Measurements from ENCODE around the gene IL24.
"Not testable (repeated sequence)": the region's sequence is repeated elsewhere in the genome, so short reads cannot be mapped to it uniquely, and the experiment has no call there.

IL24 gene

GRCh38 chr1:206897175-206897574, at the start of gene IL24:
Gene IL24 (plus strand): TSS chr1:206897443. CDS start chr1:206897833, 390 bp downstream.
- no peak for DNase-seq

- no peak for DNase-seq
These were observed 49.3 kb upstream of the IL24 start for GRCh38 chr1:206847946-206848345.

- no peak for DNase-seq
These were observed 46.8 kb upstream of the IL24 start for GRCh38 chr1:206850401-206850800.

- DNase-seq = no peak
These were observed 45.8 kb upstream of the IL24 start for GRCh38 chr1:206851341-206852010.

- not testable (repeated sequence) for DNase-seq
These were observed 44.6 kb upstream of the IL24 start for GRCh38 chr1:206852662-206853061.

- DNase-seq = not testable (repeated sequence)
These were observed 43.5 kb upstream of the IL24 start for GRCh38 chr1:206853696-206854095.

GRCh38 chr1:206854401-206855129, 42.7 kb upstream of the IL24 start:
- no peak for DNase-seq

- DNase-seq = no peak
These were observed 41.4 kb upstream of the IL24 start for GRCh38 chr1:206855859-206856258.

- DNase-seq = no peak
These were observed 40.4 kb upstream of the IL24 start for GRCh38 chr1:206856674-206857464.

GRCh38 chr1:206859082-206859521, 38.1 kb upstream of the IL24 start:
- no peak for DNase-seq

GRCh38 chr1:206860165-206860564, 37.1 kb upstream of the IL24 start:
- DNase-seq = no peak

- no peak for DNase-seq
These were observed 34.0 kb upstream of the IL24 start for GRCh38 chr1:206863266-206863665.

- DNase-seq = no peak
These were observed 32.1 kb upstream of the IL24 start, which contains the start of gene IL20 for GRCh38 chr1:206864939-206865671. Gene IL20 (plus strand): TSS chr1:206865623. CDS start chr1:206865853, 230 bp downstream.

GRCh38 chr1:206866062-206866461, 31.2 kb upstream of the IL24 start:
- DNase-seq = no peak

- no peak for DNase-seq
These were observed 30.0 kb upstream of the IL24 start for GRCh38 chr1:206867239-206867638.

GRCh38 chr1:206867716-206868115, 29.5 kb upstream of the IL24 start:
- no peak for DNase-seq

- DNase-seq = no peak
These were observed 29.0 kb upstream of the IL24 start for GRCh38 chr1:206868264-206868663.

- no peak for DNase-seq
These were observed 25.1 kb upstream of the IL24 start for GRCh38 chr1:206872139-206872538.

GRCh38 chr1:206873603-206874188, 23.5 kb upstream of the IL24 start:
- no peak for DNase-seq

GRCh38 chr1:206875752-206876377, 21.4 kb upstream of the IL24 start:
- no peak for DNase-seq

- DNase-seq = no peak
These were observed 18.8 kb upstream of the IL24 start for GRCh38 chr1:206878456-206878855.

GRCh38 chr1:206880314-206880713, 16.9 kb upstream of the IL24 start:
- no peak for DNase-seq

Measured in right forelimb (tissue), 1 donor.